ENCODE data around the gene SYNGR4. TPM values are rescaled to one million over a fixed set of nuclear protein-coding genes. Genes with fewer than 3 reads are reported as not detected.
"Not testable (repeated sequence)": the region's sequence is repeated elsewhere in the genome, so short reads cannot be mapped to it uniquely, and the experiment has no call there.

SYNGR4 gene, protein sequence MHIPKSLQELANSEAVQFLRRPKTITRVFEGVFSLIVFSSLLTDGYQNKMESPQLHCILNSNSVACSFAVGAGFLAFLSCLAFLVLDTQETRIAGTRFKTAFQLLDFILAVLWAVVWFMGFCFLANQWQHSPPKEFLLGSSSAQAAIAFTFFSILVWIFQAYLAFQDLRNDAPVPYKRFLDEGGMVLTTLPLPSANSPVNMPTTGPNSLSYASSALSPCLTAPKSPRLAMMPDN
- total RNA-seq (2014; rRNA removed; shearing (Covaris generic)) = not detected in 2 replicates

DNA sequence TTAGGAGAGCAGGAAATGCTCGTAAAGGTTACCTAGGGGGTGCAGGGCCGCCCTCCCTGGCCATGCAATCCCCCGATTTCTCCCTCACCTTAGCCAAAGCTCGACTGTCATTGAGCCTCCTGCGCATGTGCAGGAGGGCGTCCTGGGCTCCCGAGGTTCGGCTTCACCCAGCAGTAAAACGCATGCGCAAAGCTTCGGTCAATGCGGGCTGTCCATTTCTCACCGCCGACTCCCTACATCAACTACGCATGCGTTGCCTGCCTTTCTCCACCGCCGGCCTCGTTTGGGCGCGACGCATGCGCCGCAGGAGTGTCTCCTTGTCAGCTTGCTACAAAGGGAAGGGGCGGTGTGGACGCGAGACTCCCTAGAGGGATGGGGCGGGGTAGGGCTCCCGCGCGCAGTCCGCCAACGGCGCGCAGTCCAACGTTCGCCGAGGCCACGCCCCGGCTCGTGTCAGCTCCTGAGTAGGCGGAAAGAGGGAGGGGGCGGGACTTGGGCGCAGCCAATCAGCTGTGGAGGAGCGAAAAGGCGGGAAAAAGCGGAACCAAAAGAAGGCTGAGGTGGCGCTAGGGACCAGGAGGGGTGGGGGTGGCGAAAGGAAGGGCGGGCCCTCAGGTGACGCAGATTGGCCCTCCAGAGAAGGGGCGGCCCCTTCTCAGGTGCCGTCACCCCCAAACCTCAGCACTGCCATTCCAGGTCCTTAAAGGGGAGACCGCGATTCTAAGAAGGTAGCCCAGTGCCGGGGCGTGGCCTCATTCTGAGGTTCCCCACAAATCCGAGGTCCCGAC, at the start of gene SYNGR4, which contains the start of gene TMEM143:
Gene SYNGR4 (plus strand): TSS at position 558 of the 788 bp plus-strand sequence. CDS start 1,476 bp downstream, outside the sequence.
Gene TMEM143 (minus strand): TSS at position 131 of the 788 bp plus-strand sequence. CDS start 20 bp downstream, at position 111.
- DNase-seq (ENCODE audit: low spot score) = peak; percentile 96

DNA sequence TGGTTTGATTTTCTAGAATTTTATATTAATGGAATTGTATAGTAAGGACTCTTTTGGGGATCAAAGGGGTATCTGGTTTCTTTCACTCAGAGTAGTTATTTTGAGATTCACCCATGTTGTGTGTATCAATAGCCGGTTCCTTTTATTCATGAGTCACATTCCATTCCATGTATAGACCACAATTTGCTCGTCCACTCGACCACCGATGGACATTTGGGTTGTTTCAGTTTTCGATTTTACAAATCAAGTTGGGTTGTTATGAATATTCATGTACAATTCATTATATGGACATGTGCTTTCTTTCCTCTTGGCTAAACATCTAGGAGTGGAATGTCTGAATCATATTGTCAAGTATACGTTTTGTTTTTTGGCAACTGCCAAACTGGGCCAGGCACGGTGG, 48.5 kb upstream of the SYNGR4 start:
- no peak for DNase-seq (ENCODE audit: low spot score)

DNA sequence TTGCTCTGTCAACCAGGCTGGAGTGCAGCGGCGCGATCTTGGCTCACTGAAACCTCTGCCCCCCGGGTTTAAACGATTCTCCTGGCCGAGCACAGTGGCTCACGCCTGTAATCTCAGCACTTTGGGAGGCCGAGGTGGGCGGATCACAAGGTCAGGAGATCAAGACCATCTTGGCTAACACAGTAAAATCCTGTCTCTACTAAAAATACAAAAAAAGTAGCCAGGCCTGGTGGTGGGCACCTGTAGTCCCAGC, 46.5 kb upstream of the SYNGR4 start:
- not testable (repeated sequence) for DNase-seq (ENCODE audit: low spot score)

DNA sequence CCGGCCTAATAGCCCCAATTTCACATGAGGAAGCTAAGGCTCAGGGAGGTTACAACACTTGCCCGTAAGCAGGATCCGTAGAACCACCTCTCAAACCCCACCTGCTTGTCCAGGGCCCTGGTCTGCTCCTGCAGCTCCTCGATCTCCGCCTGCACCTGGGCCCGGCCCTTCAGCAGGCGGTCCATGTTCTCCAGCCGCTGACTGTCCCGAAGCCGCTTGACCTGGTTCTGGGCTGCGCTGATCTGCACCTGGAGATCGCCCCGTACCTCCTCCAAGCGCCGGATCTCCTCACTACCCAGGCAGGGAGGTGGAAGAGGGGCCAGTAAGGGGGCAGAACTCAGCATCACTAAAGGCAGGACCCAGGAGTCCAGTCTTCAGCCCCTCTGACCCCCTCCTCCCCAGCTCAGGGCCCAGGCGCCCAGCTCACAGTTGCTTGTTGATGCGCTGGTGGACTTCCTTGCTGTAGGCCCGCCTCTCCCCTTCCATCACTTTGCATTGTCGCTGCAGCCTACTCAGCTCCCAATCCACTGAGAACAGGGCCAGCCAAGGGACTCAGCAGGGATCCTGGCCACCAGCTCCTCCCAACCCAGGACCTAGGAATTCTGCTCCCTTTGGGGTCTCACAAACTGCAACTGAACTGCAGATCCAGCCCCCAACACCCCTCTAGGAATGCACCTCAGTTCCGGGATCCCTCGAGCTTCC, 45.7 kb upstream of the SYNGR4 start:
- DNase-seq (ENCODE audit: low spot score) = no peak

DNA sequence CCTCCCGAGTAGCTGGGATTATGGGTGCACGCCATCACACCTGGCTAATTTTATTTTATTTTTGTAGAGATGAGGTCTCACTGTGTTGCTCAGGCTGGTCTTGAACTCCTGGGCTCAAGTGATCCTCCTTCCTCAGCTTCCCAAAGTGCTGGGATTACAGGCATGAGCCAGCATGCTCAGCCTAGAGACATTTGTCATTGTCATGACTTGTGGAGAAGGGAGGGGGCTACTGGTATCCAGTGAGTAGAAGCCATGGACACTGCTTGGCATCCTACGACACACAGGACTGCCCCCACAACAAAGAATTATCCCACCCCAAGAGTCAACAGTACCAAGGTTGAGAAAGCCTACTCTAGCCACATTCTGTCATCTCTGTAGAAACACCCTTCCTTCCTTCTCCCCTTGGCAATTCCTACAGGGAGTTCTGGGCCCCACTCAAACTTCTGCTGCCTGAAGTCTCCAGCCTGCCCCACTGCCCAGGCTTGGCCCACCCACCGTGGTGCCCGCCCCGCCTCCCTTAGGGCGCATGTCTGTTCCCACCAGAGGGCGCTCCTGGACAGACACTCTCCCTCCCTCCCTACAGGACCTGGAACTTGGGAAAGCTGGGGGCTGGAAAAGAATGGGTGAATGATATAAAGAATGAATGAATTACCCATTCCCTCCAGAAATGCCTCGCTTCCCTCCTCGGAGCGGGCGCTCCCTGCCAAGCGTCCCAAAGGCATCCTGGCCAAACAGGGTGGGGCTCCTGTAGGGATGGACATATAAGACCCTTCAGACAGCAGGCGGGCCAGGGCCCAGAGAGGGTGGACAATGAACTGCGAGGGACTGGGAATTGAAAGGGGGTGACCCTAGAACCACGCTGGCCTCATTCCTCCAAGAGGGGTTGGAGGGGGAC, 44.3 kb upstream of the SYNGR4 start:
- DNase-seq (ENCODE audit: low spot score) = peak; percentile 50

DNA sequence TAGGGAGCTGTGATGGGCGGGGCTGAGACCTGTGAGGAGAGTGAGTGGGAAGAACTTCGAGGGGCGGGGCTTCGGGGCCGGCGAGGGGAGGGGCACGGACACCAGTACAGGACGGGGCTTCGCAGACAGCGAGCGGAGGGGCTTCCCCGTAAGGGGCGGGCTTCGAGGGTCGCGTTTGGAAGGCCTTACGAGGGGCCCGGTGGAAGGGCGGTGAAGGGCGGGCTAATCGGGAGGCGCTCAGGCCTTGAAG, 42.9 kb upstream of the SYNGR4 start:
- peak; percentile 68 for DNase-seq (ENCODE audit: low spot score)

DNA sequence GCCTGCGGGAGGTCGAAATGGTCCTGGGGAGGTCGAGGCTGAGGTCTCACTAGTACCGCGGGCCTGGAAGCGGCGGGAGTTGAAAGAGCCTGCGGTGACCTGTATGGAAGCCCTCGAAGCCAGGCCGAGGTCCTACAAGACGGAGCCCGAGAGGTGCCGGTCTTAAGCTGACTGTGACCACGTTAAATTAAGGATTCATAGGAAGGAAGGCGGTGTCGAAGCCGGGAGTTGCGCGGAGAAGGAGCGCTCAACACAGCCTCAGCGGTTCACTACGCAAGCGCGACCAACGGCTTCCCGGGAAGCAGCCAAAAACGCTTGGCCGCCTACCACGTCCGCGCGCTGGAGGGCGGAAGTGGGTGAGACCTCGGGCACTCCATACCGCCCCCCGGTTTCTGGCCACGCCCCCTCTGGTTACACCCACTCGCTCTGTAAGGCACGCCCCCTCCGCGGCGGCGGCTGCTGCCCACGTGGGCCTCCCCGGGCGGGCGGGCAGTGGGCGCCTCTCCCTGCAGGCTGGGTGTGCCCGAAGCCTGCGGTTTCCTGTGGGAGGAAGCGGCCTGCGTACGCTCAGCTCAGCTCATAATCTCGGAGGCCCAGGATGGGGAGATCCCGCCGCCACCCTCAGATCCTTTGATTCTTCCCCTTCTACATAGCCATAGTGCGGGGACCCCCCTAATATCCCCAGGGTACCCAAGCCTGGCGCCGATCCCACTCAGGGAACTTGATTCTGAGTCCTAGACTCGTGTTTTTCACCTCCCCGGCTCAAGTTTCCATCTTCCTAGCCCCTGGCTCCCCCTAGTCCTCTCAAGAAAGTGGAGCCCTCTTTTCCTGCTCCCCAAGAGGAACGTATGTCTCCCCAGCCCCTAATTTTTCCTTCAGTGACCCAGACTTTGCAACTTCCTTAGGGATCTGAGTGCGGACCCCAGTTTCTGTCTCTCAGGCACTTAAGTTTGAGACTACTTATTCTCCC, 42.3 kb upstream of the SYNGR4 start:
- DNase-seq (ENCODE audit: low spot score) = peak; percentile 88

DNA sequence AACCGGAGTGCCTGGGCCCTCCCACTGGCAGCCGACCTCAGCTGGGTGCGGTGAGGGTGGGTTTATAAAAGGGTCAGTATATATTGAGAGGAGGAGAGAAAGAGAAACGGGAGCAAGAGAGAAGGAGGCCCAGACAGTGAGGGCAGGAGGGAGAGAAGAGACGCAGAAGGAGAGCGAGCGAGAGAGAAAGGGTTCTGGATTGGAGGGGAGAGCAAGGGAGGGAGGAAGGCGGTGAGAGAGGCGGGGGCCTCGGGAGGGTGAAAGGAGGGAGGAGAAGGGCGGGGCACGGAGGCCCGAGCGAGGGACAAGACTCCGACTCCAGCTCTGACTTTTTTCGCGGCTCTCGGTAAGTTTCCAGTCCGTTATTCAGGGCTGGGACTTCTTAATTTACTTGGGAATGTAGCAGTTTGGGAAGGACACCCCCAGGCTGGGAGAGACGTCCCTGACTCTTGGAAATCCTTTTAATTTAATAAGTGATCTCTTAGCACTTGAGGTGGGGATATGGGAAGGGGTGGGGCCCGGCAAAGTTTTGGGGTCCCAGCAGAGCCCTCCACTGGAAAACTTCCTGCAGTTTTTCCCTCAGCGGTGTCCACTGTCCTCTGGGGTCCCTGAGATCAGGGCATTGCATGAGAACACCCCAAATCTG, 38.8 kb upstream of the SYNGR4 start, which contains the start of gene EMP3:
Gene EMP3 (plus strand): TSS at position 288 of the 646 bp plus-strand sequence. CDS start 1,293 bp downstream, outside the sequence.
- DNase-seq (ENCODE audit: low spot score) = peak; percentile 82

DNA sequence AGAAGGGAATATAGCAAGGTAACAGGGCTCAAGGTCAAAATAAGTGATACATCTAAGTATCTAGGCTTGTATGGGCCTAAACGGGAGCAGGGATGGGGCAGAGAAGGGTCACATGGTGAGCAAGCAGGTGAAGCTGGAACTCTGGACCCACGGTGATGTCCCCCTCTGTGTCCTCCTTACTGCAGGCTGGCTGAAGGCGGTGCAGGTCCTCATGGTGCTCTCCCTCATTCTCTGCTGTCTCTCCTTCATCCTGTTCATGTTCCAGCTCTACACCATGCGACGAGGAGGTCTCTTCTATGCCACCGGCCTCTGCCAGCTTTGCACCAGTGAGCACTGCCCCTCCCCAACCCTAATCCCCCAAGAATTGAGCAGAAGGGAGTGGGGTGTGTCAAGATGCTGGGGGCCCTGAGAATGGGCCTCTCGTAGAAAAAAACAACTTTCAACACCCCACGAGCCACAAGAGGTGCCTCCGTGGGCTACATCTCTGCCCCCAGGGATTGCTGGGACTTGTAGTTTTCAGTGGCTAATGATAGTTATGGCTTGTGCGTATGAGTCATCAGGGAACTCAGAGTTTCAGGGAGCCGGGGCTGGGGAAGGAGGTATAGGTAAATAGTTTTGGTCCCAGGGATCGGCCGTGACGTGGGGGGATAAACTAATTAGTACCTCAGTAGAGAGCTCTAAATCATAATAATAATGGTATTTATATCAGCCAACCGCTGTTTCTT, 34.8 kb upstream of the SYNGR4 start:
- no peak for DNase-seq (ENCODE audit: low spot score)

DNA sequence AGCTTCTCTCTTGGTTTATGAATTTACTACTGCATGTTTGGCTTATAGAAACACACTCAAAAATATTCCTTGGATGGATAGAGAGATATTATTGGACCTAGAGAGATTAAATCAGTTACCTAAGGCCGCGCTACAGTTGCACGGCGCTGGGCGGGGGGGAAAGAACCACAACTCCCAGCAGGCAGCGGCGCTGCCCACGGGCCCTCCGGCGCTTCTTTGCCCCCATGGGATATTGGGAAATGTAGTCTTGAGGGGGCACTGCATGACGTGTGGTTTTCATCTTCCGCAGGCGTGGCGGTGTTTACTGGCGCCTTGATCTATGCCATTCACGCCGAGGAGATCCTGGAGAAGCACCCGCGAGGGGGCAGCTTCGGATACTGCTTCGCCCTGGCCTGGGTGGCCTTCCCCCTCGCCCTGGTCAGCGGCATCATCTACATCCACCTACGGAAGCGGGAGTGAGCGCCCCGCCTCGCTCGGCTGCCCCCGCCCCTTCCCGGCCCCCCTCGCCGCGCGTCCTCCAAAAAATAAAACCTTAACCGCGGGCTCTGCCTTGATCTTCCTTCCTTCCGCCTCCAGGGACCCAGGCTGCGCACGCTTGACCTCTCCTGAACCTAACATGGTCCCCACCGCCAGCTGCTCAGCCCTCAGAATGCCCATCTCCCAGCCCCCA, 34.0 kb upstream of the SYNGR4 start:
- DNase-seq (ENCODE audit: low spot score) = no peak

DNA sequence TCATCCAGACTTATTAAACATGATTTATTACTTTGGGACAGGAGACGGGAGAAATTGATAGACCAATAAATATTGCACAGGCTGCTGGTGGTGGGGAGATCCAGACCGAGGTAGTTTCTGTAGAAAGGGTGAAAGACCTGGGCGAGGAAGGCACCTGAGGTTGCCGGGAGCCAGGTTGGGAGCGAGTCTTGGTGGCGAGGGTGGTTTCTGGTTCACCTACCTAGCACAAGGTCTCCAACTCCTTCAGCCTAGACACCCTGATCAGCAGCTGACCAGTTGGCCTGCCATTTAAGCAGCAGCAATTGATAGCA, 31.9 kb upstream of the SYNGR4 start:
- DNase-seq (ENCODE audit: low spot score) = no peak

DNA sequence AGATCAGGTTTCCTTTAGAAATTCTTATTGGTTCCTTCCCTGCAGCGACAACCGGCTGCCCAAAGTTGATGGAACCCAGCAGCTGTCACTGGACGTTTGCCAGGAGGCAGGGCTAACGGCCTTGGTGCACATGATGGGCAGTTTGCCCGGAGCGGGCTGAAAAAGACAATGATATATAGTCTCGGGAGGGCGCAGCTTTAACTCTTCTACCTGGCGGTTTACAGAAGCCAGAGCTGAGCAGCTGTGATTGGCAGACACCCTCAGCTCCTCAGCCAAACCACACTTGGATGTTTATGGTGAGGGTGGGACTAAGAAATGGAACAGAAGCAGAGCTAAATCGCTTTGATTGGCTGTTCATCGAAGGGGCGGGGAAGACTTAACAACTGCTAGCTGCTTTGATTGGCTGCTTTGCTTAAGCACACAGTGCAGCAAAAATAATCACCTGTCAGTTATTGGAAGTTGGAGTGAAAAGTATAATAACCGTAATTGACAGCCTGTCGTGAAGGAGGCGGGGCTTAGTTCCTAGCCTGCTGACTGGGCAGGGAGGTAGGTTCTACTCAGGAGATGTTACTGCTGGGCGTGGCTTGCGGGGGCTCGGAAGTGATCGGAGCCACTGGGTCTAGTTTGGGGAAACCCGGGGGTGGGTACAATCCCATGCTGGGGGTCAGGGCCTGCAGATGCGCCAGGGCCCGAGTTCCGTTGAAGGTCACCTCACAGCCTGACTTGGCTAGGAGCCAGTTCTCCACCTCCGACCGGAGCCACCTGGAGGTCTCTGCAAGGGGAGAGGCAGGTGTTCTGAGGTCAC, 31.3 kb upstream of the SYNGR4 start:
- DNase-seq (ENCODE audit: low spot score) = peak; percentile 93

DNA sequence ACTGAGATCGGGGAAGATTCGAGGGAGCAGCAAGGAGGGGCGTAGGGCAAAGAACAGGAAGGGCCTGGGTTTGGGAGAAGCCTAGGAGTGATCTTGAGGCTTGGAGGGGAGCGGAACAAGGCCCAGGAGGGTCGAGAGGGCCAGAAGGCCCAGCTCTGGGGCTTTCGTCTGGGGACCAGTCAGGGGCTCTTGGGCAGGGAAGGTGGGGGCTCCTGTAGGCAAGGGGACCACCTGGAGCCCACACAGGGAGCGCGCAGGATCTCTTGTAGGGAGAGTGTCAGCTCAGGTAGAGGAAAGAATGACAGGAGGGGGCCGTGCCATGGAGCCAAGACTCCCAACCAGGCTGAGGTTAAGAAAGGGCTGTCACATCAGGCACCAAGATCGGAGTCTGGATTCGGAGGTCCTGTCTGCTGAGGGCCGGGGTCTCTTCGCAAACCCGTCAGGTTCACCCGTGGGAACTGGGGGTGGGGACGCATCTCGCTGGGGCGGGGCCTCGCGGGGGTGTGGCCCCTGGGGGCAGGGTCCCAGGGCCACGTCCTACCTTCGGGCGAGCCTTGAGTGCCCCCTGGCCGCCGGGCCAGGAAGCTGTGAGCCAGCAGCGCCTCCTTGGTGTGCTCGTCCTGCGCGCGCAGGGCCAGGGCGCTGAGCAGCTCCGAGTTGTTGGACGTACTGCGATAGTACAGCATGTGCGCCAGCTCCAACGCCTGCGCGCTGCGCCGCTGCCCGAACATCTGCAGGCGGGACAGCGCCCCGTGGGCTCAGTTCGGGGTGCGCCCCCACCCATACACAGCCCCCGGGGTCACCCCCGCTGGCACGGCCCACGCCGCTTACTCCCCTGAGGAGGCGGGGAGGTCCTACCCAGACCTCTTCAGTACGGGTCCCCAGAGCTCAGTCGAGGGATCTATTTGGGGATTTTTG, 30.4 kb upstream of the SYNGR4 start:
- DNase-seq (ENCODE audit: low spot score) = peak; percentile 44

DNA sequence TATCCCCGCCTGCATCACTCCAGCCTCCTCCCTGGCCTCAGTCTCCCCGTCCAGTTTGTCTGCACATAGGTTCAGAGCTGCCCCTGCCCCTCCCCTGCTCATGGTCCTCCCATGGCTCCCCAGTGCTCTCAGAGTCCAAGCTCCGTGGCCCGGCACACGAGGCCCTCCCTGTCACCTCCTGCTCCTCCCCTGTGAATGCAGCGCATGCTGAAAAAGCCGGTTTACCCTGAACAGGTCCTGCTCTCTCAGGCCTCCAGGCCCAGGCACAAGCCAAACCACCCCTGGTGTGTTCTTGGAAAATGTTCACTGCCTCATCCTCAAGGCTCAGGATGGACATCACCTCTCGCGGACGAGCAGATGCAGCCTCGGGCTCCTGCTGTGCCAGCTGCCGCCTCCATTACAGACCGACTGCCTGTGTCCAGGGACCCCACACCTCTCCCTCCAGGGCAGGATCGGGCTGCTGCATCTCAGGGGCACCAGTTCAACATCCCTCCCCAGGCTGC, 25.9 kb upstream of the SYNGR4 start:
- no peak for DNase-seq (ENCODE audit: low spot score)

DNA sequence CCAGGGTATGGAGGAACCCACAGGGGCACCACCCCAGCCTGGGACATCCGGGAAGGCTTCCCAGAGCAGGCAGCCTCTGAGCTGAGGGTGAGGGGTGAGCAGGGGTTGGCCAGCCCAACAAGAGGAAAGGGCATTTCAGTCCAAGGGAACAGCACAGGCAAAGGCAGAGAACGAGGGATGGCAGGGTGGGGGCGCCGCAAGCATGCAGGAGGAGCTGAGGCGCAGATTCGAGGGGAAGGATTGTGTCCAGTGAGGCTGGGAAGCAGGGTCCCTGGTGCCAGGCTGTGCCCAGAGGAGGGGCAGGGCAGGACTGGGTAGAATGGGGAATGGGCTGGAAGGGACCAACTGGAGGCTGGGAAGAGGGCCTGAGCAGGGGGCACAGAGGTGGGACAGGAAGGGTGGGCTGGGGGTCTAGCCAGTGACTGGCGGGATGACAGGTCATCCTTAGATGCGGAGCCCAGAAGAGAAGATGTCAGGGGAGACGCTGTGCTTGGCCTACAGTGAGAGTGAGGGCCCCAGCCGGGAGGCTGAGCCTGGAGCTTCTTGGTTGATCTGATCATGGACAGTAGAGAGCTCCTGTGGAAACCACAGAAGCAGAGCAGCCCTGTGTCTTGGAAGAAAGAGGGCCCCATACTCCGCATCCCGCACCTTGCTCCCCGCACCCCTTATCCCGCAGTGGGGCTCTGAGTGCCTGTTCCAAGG, 25.2 kb upstream of the SYNGR4 start:
- DNase-seq (ENCODE audit: low spot score) = no peak

DNA sequence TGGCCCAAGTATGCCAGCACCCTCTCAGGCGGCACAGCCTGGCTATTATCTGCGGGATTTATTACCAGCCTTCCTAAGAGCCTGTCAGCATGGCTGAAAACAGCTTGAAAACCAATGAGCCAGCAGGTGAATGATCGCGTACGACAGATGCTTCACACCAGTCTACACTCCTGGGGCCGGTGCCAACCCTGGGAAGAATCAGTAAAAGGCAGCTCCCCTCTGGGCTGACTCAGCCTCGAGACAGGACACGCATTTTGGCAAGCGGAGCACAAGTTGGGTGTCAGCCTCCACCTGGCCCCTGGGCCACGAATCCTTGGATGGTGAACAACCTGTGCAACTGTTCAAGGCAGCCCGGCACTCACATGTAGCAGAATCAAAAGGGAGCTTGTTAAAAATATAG, 23.2 kb upstream of the SYNGR4 start:
- DNase-seq (ENCODE audit: low spot score) = peak; percentile 69
